Upper lobe of left lung (tissue), 4 donors: ENCODE measurements around the gene DNAH9.

Source experiments
- CTCF ChIP-seq, 6 experiments: fragments of 450-650 bp in 4 of 6; fragments of 200-600 bp in 2 of 6; sonication (generic) in 2 of 6; IDR thresholded peaks; one replicate each; pipeline ENCODE4 v1.5.1; 2016 to 2019; ENCODE audit warnings: antibody characterized with exemption in 6 of 6
- EP300 ChIP-seq, 4 donors: sonication (generic); formaldehyde crosslinking; IDR thresholded peaks; one replicate each; pipeline ENCODE4 v1.5.1; 2017; ENCODE audit warnings: antibody characterized with exemption in 4 of 4, control low read depth in 2 of 4
- POLR2A ChIP-seq, 4 donors: fragments of 450-650 bp; IDR thresholded peaks; one replicate each; pipeline ENCODE4 v1.5.1; 2016 to 2017; ENCODE audit warnings: antibody characterized with exemption in 4 of 4, mild to moderate bottlenecking in 2 of 4

- TF ChIP-seq CTCF (IDR thresholded peaks at IDR 0.05) (no peak), EP300 (IDR thresholded peaks at IDR 0.05) (no peak), POLR2A (IDR thresholded peaks at IDR 0.05) (no peak)
Observed at GRCh38 chr17:11589716-11590115, 8.6 kb upstream of the DNAH9 start.
